Measurements from ENCODE around the gene TPCN1. TPM values are rescaled to one million over a fixed set of nuclear protein-coding genes. Genes with fewer than 3 reads are reported as not detected.

The TPCN1 gene
- total and polyA plus RNA-seq, 2 of the 8 experiments (the other 6 are each of a cell fraction or from before 2014, with no cell fraction given), result 14.9 to 21.4 TPM

DNA sequence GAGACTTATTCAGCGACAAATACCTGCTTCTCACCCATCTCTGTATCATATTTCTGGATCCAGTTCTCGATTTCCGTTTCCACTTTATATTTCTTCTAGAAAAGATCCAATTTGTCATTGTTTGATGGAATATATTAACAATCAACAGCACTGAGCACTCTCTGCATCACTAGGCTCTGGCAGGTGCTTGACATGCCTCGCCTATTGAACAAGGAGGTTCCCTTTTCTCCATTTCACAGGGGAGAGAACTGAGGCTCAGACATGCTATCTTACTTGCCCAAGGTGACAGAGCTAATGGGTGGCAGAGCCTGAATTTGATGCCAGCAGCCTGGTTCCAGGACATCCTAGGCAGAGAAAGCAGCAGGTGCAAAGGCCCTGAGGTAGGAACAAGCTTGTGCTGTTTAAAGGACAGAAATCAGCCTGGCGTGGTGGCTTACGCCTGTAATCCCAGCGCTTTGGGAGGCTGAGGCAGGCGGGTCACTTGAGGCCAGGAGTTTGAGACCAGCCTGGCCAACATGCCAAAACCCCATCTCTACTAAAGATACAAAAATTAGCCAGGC, 23.7 kb upstream of the TPCN1 start (continued):
- TF ChIP-seq CHD7 (IDR thresholded peaks at IDR 0.05; ENCODE audit: insufficient replicate concordance, low read length), result no peak
- TF ChIP-seq, protein P1, sequence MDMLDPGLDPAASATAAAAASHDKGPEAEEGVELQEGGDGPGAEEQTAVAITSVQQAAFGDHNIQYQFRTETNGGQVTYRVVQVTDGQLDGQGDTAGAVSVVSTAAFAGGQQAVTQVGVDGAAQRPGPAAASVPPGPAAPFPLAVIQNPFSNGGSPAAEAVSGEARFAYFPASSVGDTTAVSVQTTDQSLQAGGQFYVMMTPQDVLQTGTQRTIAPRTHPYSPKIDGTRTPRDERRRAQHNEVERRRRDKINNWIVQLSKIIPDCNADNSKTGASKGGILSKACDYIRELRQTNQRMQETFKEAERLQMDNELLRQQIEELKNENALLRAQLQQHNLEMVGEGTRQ (IDR thresholded peaks at IDR 0.05; ENCODE audit: low read length), result no peak
- TF ChIP-seq EP300 (IDR thresholded peaks at IDR 0.05; ENCODE audit: borderline replicate concordance in 1 of 2, low read depth in 2 of 2, low read length in 2 of 2), result no peak
- no peak for TF ChIP-seq GTF2F1 (IDR thresholded peaks at IDR 0.05; ENCODE audit: borderline replicate concordance, low read depth, low read length)
- no peak for TF ChIP-seq SIRT6 (IDR thresholded peaks at IDR 0.05; ENCODE audit: low read length)

Measured in H1 (cell line).